PC-3 (cell line): ENCODE data around the gene KRT31. TPM values are rescaled to one million over a fixed set of nuclear protein-coding genes. Genes with fewer than 3 reads are reported as not detected.

Experiments
- ATAC-seq: fragments of 200-7000 bp; cut with Tn5 transposase; 2 replicates; pipeline ENCODE4 v1.9.1; 2020; ENCODE audit warnings: mild to moderate bottlenecking, moderate library complexity
- BruUV-seq: library from RNA; stranded (reverse); fragments of 400-500 nt; replicated peaks from 2 replicates; lab custom pipeline; 2021; lab: Mats Ljungman, UMichigan
- CTCF ChIA-PET: fragments of 300-600 bp; sonication (Branson Sonifier 250); formaldehyde crosslinking; loops from one replicate; lab custom pipeline; 2022; ENCODE audit warnings: antibody characterized with exemption; lab: Charles Lee
- POLR2A ChIA-PET: fragments of 300-600 bp; sonication (Branson Sonifier 250); formaldehyde crosslinking; loops from one replicate; lab custom pipeline; 2022; ENCODE audit warnings: antibody characterized with exemption; ENCODE audit not compliant: unreplicated experiment; lab: Charles Lee
- DNase-seq: peaks from one replicate; pipeline ENCODE4 v3.0.0-alpha.2; 2015
- H2AFZ ChIP-seq: fragments of 300-600 bp; sonication (generic); 2 replicates; pipeline ENCODE4 v1.6.0; 2016; ENCODE audit warnings: antibody characterized with exemption, low read length
- H3F3A ChIP-seq: fragments of 300-600 bp; sonication (generic); one replicate; pipeline ENCODE4 v1.6.0; 2017; ENCODE audit warnings: antibody characterized with exemption, low read length, control low read depth, mild to moderate bottlenecking; ENCODE audit not compliant: unreplicated experiment
- H3K27ac ChIP-seq: fragments of 300-600 bp; sonication (generic); 2 replicates; pipeline ENCODE4 v1.5.1; 2016; ENCODE audit warnings: mild to moderate bottlenecking, low read length
- H3K27me3 ChIP-seq: fragments of 300-600 bp; sonication (generic); 2 replicates; pipeline ENCODE4 v1.6.1; 2016; ENCODE audit warnings: low read length, mixed read lengths
- H3K36me3 ChIP-seq: fragments of 300-600 bp; sonication (generic); 2 replicates; pipeline ENCODE4 v1.6.1; 2016; ENCODE audit warnings: low read depth, mixed run types, low read length, mixed read lengths
- H3K4me1 ChIP-seq: fragments of 300-600 bp; sonication (generic); 2 replicates; pipeline ENCODE4 v1.5.1; 2016; ENCODE audit warnings: low read length; ENCODE audit not compliant: insufficient read depth
- H3K4me2 ChIP-seq: fragments of 300-600 bp; sonication (generic); 2 replicates; pipeline ENCODE4 v1.6.0; 2016; ENCODE audit warnings: low read length
- H3K4me3 ChIP-seq: fragments of 300-600 bp; sonication (generic); 2 replicates; pipeline ENCODE4 v1.5.1; 2016; ENCODE audit warnings: mild to moderate bottlenecking, low read length, mixed read lengths
- H3K79me2 ChIP-seq: fragments of 300-600 bp; sonication (generic); 2 replicates; pipeline ENCODE4 v1.6.1; 2017; ENCODE audit warnings: low read length, mixed read lengths
- H3K9ac ChIP-seq: fragments of 300-600 bp; sonication (generic); 2 replicates; pipeline ENCODE4 v1.6.0; 2016; ENCODE audit warnings: mild to moderate bottlenecking, low read length
- H3K9me2 ChIP-seq: fragments of 300-600 bp; sonication (generic); replicated peaks from 2 replicates; pipeline ENCODE4 v1.6.1; 2016; ENCODE audit warnings: mixed run types, low read length, mixed read lengths
- H3K9me3 ChIP-seq: fragments of 300-600 bp; sonication (generic); 2 replicates; pipeline ENCODE4 v1.6.1; 2016; ENCODE audit warnings: low read length, mixed read lengths
- H4K20me1 ChIP-seq: fragments of 300-600 bp; sonication (generic); 2 replicates; pipeline ENCODE4 v1.6.1; 2016; ENCODE audit warnings: low read length, mixed read lengths
- CTCF ChIP-seq: fragments of 300-600 bp; sonication (generic); conservative IDR thresholded peaks from 2 replicates; pipeline ENCODE4 v1.5.1; 2017; ENCODE audit warnings: antibody characterized with exemption, low read depth, mild to moderate bottlenecking, low read length
- EZH2 ChIP-seq: fragments of 300-600 bp; sonication (generic); IDR thresholded peaks from one replicate; pipeline ENCODE4 v1.6.1; 2017; ENCODE audit warnings: antibody characterized with exemption, mild to moderate bottlenecking, low read length; ENCODE audit not compliant: unreplicated experiment
- EZH2phosphoT487 ChIP-seq: fragments of 300-600 bp; sonication (generic); IDR thresholded peaks from 2 replicates; pipeline ENCODE4 v1.6.1; 2018; ENCODE audit warnings: mild to moderate bottlenecking, antibody characterized with exemption, low read length, borderline replicate concordance
- intact Hi-C: fragments of 100-400 bp; cut with micrococcal nuclease; formaldehyde crosslinking; loops from 2 replicates; pipeline ENCODE4 v1.9.0; 2023
- total RNA-seq: library from RNA; depleted of rRNA; stranded (reverse); fragments of >200 nt; gene quantifications from 2 replicates; pipeline ENCODE4 v1.2.3, GENCODE V29; 2014

Gene KRT31
- total RNA-seq, 1 experiment from 2014 or later, result not detected

DNA sequence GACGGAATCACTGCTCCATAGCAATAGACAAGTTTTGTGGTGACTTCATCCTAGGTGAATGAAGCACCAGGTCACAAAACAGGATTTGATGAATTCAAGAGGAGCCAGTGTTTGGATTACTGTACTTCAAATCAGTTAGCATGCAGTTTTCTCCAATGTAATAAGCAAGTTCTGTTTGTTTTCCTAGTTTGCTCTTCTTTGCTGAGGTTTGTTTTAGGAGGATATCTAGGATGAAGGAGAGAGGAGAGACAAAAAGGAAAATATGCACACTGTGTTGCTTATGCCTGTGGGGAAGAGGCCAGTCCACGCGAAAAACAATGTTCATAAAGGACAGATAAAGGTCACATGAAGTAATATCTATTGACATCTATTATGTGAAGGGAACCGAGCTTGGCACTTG lies 18.0 kb upstream of the KRT31 start:
- POLR2A ChIA-PET, result no interaction called here
- ATAC-seq (no peak), DNase-seq (no peak)
- Histone ChIP-seq H3K27ac (no peak overlapping the region), H3K36me3 (no peaks in the 10 kb centered on the region), H3K9ac (no peak overlapping the region), H3K4me1 (peaks cover 41% of the 10 kb centered on the region), H3K27me3 (no peaks in the 10 kb centered on the region), H3K9me2 (no peaks in the 10 kb centered on the region), H4K20me1 (no peaks in the 10 kb centered on the region), H3K79me2 (no peaks in the 10 kb centered on the region), H3K9me3 (no peaks in the 10 kb centered on the region), H3F3A (no peaks in the 10 kb centered on the region), H2AFZ (no peak overlapping the region), H3K4me2 (no peak overlapping the region), H3K4me3 (no peak overlapping the region)
- intact Hi-C loops, result no loop called here
- TF ChIP-seq EZH2phosphoT487, result no peak
- no TSS peak for BruUV-seq
- CTCF ChIA-PET, result no interaction called here

- H3K9me3 ChIP-seq, result no peaks in the 10 kb centered on the region
- H3K27ac ChIP-seq, result no peak overlapping the region
- H2AFZ ChIP-seq, result no peak overlapping the region
- no peaks in the 10 kb centered on the region for H3F3A ChIP-seq
- no peaks in the 10 kb centered on the region for H3K9me2 ChIP-seq
- TF ChIP-seq EZH2phosphoT487 (no peak), CTCF (no peak), EZH2 (no peak)
- no peak overlapping the region for H3K9ac ChIP-seq
- ATAC-seq (no peak), DNase-seq (no peak)
- no peak overlapping the region for H3K4me2 ChIP-seq
- no peaks in the 10 kb centered on the region for H3K79me2 ChIP-seq
- no peak overlapping the region for H3K4me3 ChIP-seq
- intact Hi-C loops, result no loop called here
- BruUV-seq, result no TSS peak
- no peaks in the 10 kb centered on the region for H3K36me3 ChIP-seq
- H3K4me1 ChIP-seq, result peaks cover 27% of the 10 kb centered on the region
- ChIA-PET POLR2A (no interaction called here), CTCF (no interaction called here)
- H4K20me1 ChIP-seq, result no peaks in the 10 kb centered on the region
- no peaks in the 10 kb centered on the region for H3K27me3 ChIP-seq
These were observed 16.6 kb upstream of the KRT31 start for GRCh38 chr17:41413982-41414381.

- CTCF ChIA-PET, result interaction anchor here (0.6 kb wide), 1 partner anchor 137 kb away, joined by 4 read pairs; no protein-coding TSS in a partner anchor
- Histone ChIP-seq H3K27me3 (no peaks in the 10 kb centered on the region), H3K79me2 (no peaks in the 10 kb centered on the region), H3K36me3 (no peaks in the 10 kb centered on the region), H3K9me2 (no peaks in the 10 kb centered on the region), H3K4me3 (no peak overlapping the region), H3K9ac (no peak overlapping the region), H4K20me1 (no peaks in the 10 kb centered on the region), H3F3A (no peaks in the 10 kb centered on the region), H3K27ac (no peak overlapping the region), H2AFZ (no peak overlapping the region), H3K9me3 (no peaks in the 10 kb centered on the region), H3K4me1 (peaks cover 22% of the 10 kb centered on the region), H3K4me2 (no peak overlapping the region)
- BruUV-seq, result no TSS peak
- intact Hi-C loops, result no loop called here
- POLR2A ChIA-PET, result no interaction called here
- TF ChIP-seq EZH2 (no peak), CTCF (no peak), EZH2phosphoT487 (no peak)
- DNase-seq, result peak; percentile 20
- ATAC-seq, result no peak
These were observed 16.0 kb upstream of the KRT31 start for GRCh38 chr17:41413353-41413957.
